Choroid plexus epithelial cell (primary cell): Measurements from ENCODE around the gene RIT2.

Experiments used
- DNase-seq: peaks from one replicate; pipeline ENCODE4 v3.0.0-alpha.2; 2010; ENCODE audit warnings: low read depth
- H3K4me3 ChIP-seq: 2 replicates; pipeline ENCODE4 v1.5.1; 2011; ENCODE audit warnings: low read depth, mild to moderate bottlenecking, control low read depth, low read length, moderate library complexity
- TF ChIP-seq, protein P1 (sequence below): conservative IDR thresholded peaks from 2 replicates; pipeline ENCODE4 v1.5.1; 2011; ENCODE audit warnings: low read depth, mild to moderate bottlenecking, control low read depth, inconsistent platforms, low read length, moderate library complexity

Gene RIT2

GRCh38 chr18:42906761-42907160, 208.7 kb downstream of the RIT2 start:
- TF ChIP-seq, protein P1, sequence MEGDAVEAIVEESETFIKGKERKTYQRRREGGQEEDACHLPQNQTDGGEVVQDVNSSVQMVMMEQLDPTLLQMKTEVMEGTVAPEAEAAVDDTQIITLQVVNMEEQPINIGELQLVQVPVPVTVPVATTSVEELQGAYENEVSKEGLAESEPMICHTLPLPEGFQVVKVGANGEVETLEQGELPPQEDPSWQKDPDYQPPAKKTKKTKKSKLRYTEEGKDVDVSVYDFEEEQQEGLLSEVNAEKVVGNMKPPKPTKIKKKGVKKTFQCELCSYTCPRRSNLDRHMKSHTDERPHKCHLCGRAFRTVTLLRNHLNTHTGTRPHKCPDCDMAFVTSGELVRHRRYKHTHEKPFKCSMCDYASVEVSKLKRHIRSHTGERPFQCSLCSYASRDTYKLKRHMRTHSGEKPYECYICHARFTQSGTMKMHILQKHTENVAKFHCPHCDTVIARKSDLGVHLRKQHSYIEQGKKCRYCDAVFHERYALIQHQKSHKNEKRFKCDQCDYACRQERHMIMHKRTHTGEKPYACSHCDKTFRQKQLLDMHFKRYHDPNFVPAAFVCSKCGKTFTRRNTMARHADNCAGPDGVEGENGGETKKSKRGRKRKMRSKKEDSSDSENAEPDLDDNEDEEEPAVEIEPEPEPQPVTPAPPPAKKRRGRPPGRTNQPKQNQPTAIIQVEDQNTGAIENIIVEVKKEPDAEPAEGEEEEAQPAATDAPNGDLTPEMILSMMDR, result no peak
- no peak overlapping the region for H3K4me3 ChIP-seq
- DNase-seq, result no peak

GRCh38 chr18:42901161-42901560, 214.3 kb downstream of the RIT2 start:
- no peak for DNase-seq
- no peak overlapping the region for H3K4me3 ChIP-seq
- TF ChIP-seq, protein P1, result no peak

DNA sequence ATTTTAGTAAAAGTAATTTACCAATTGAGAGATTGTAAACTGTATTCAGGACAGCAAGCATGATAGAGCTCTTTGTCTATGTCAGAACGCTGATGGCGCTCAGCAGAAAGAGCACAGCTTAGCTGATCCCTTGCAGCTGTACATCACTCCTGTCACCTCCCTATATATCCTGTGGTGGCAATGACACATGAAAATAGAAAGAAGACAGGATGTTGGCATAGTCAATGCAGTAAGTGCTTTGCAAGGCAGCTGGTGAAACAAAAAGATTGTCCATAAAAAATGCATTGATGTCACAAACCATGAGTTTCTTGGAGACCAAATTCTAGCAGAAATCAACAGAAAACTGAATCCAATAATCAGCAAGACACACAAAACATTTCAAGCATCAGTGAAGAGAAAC, 221.5 kb downstream of the RIT2 start:
- no peak overlapping the region for H3K4me3 ChIP-seq
- DNase-seq, result no peak
- TF ChIP-seq, protein P1, result no peak

GRCh38 chr18:42892181-42892580, 223.3 kb downstream of the RIT2 start:
- no peak overlapping the region for H3K4me3 ChIP-seq
- TF ChIP-seq, protein P1, result no peak
- DNase-seq, result no peak

DNA sequence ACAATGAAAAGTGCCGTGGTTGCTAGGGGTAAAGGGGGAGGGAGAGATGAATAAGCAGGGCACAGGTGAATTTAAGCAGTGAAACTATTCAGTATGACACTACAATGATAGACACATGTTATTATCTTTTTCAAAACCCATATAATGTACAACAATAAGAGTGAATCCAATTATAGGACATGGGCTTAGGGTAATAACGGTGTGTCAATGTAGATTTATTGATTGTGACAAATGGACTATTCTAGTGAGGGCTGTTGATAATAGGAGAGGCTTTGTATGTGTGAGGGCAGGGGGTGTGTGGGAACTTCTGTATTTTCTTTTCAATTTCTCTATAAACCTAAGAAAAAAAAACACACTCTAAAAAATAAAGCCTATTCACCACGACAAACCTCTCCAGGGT, 223.8 kb downstream of the RIT2 start:
- TF ChIP-seq, protein P1, result no peak
- H3K4me3 ChIP-seq, result no peak overlapping the region
- DNase-seq, result no peak

DNA sequence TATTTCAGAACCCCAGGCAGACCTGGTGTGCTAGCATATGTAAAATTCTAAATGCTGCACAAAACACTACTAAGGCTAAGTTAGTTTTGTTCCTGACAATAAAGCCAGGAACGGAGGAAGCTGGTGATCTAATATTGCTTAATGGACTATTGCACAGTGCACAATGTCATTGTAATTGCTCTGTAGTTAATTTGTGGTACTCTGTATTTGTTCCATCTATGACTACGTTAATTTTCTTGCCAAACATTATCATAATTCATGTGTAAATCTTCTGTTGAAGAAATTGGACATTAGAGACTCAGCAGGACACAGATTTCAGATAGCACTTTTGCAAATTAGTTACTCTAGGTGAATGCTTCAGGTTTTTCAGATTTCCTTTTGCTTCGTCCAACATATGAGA, 232.3 kb downstream of the RIT2 start:
- TF ChIP-seq, protein P1, result no peak
- DNase-seq, result no peak
- no peak overlapping the region for H3K4me3 ChIP-seq

DNA sequence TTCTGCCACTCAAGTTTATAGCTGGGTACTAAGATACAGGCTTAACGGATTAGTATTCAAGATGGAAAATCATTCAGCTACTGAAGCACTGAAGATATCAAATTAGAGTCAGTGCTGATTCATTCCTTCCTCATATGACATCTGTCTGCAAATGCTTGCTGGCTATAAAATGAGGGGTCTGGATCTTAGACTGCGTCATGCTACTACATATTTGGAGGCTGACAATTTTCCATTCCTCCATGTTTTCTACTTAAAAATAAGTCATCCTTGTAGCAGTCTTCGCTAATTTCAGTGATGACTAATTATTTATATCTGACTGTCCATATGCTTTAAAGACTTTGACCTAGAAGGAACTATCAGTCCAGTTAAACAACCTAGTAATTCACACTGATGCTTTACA, 233.4 kb downstream of the RIT2 start:
- DNase-seq, result no peak
- no peak overlapping the region for H3K4me3 ChIP-seq
- TF ChIP-seq, protein P1, result no peak
